ENCODE data around the gene ALDH3B1.
"Not testable (repeated sequence)": the region's sequence is repeated elsewhere in the genome, so short reads cannot be mapped to it uniquely, and the experiment has no call there.

DNA sequence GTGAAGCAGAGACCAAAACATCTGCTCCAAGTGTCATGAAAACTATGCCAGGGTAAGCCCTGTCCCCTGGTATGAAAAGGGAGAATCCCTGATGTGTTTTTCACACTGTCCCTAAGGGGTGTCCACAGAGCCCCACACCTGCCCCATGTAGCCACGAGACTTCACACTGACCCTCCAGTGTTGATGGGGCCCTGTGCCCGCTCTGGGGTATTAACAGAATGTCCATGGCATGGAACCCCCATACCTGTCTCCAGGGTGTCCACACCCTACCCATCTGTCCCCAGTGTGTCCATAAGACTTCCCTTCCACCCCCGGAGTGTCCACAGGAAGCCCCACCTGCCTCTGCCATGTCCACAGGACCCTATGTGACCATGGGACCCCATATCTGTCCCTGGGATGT lies 15.0 kb upstream of the ALDH3B1 start:
- TF ChIP-seq, protein P1, sequence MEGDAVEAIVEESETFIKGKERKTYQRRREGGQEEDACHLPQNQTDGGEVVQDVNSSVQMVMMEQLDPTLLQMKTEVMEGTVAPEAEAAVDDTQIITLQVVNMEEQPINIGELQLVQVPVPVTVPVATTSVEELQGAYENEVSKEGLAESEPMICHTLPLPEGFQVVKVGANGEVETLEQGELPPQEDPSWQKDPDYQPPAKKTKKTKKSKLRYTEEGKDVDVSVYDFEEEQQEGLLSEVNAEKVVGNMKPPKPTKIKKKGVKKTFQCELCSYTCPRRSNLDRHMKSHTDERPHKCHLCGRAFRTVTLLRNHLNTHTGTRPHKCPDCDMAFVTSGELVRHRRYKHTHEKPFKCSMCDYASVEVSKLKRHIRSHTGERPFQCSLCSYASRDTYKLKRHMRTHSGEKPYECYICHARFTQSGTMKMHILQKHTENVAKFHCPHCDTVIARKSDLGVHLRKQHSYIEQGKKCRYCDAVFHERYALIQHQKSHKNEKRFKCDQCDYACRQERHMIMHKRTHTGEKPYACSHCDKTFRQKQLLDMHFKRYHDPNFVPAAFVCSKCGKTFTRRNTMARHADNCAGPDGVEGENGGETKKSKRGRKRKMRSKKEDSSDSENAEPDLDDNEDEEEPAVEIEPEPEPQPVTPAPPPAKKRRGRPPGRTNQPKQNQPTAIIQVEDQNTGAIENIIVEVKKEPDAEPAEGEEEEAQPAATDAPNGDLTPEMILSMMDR (IDR thresholded peaks at IDR 0.05; ENCODE audit: insufficient read depth, low read length, poor library complexity, severe bottlenecking) = not testable (repeated sequence)
- not testable (repeated sequence) for TF ChIP-seq EZH2phosphoT487 (conservative IDR thresholded peaks at IDR 0.05; ENCODE audit: low read length)

Measured in SU-DHL-6 (cell line).